GM13976 (cell line): ENCODE data around the gene HYAL1.

Source experiments
- DNase-seq: peaks from one replicate; pipeline ENCODE4 v3.0.0; 2012; ENCODE audit warnings: low spot score
- CTCF ChIP-seq: IDR thresholded peaks from 2 replicates; pipeline ENCODE4 v1.5.1; 2012; ENCODE audit warnings: borderline replicate concordance, mild to moderate bottlenecking; ENCODE audit not compliant: insufficient read depth; ENCODE audit errors: extremely low read depth, missing control alignments, control extremely low read depth
- in situ Hi-C: fragments of 300-500 bp; cut with MboI; formaldehyde crosslinking; loops from one replicate; pipeline ENCODE4 v1.12.0; 2022; ENCODE audit warnings: low sequenced_read_pairs, mixed read lengths, inconsistent platforms; ENCODE audit not compliant: unreplicated experiment

The HYAL1 gene

GRCh38 chr3:50303013-50303815 lies at the start of gene HYAL1:
HYAL1 (minus strand) TSS chr3:50303574; CDS start chr3:50302956, 618 bp downstream.
- in situ Hi-C loops: no loop called here
- no peak for TF ChIP-seq CTCF
- no peak for DNase-seq

GRCh38 chr3:50352781-50353180 lies 49.4 kb upstream of the HYAL1 start:
- no peak for DNase-seq
- in situ Hi-C loops: no loop called here
- TF ChIP-seq CTCF: peak; percentile 12

- TF ChIP-seq CTCF: no peak
- in situ Hi-C loops: no loop called here
- DNase-seq: no peak
Observed at GRCh38 chr3:50351323-50351697, 47.9 kb upstream of the HYAL1 start.

- TF ChIP-seq CTCF: no peak
- peak; percentile 97 for DNase-seq
- in situ Hi-C loops: no loop called here
Observed at GRCh38 chr3:50350527-50351322, 47.4 kb upstream of the HYAL1 start, which contains the start of the genes CYB561D2 and NPRL2. CYB561D2 (plus strand) TSS chr3:50350862; CDS start chr3:50351434, 572 bp downstream. NPRL2 (minus strand) TSS chr3:50350775; CDS start chr3:50350652, 123 bp downstream.

- in situ Hi-C loops: no loop called here
- no peak for TF ChIP-seq CTCF
- DNase-seq: no peak
Observed at GRCh38 chr3:50350213-50350526, 46.8 kb upstream of the HYAL1 start.

GRCh38 chr3:50347187-50347813 lies 43.9 kb upstream of the HYAL1 start:
- TF ChIP-seq CTCF: peak; percentile 51
- DNase-seq: peak; percentile 73
- in situ Hi-C loops: no loop called here
